ENCODE data around the gene ZAP70. TPM values are rescaled to one million over a fixed set of nuclear protein-coding genes. Genes with fewer than 3 reads are reported as not detected.

ZAP70 gene
- total and polyA plus RNA-seq, 10 of the 15 experiments (the other 5 are each of a cell fraction or from before 2014, with no cell fraction given): 0.18 to 2.9 (median 1.2) TPM; not detected in 1

- no peak for TF ChIP-seq ZBTB11 (CRISPR knock-in tag; IDR thresholded peaks at IDR 0.05)
- no peak for TF ChIP-seq YBX1 (IDR thresholded peaks at IDR 0.05)
- TF ChIP-seq ZNF24 (IDR thresholded peaks at IDR 0.05): no peak
- TF ChIP-seq CHD2 (IDR thresholded peaks at IDR 0.05; ENCODE audit: borderline replicate concordance, low read depth, low read length): no peak
Measured at GRCh38 chr2:97785818-97786217, 72.4 kb downstream of the ZAP70 start (continued).

DNA sequence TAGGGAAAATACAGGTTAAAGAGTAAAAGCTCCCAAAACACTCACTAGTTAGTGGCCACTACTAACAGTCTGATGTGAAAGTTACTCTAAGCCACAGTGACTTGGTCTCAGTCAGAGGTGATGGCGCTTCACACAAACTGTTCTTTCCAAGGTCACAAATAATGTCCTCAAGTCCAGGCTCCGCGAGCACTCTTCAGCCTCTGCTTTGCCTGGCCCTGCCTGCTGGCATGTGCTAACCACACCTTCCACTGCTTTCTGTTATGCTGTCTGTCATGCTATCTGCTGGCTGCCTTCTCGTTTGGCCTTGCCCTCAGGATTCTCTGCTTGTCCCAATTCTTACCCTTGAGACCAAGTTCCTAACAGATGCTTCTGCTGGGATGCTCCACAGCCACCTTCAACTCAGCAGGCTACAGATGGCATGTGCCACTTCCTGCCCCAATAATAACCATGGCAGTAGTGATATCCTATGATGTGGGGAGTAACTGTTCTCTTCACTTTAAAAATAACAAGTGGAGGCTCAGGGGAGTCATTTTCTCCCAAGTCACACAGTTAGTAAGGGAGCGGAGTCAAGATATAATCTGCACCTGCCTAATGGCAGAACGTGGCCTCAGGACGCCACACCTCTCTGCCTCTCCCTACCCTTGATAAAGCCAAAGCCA lies 75.7 kb downstream of the ZAP70 start:
- Histone ChIP-seq H3K4me2 (ENCODE audit: control insufficient read depth, insufficient read depth) (no peak overlapping the region), H2AFZ (ENCODE audit: control insufficient read depth, low read depth, low read length) (no peak overlapping the region), H3K9ac (ENCODE audit: control insufficient read depth, insufficient read depth, low read length) (no peak overlapping the region), H3K36me3 (ENCODE audit: control insufficient read depth in 2 of 2, insufficient read depth in 2 of 2, low read length in 1 of 2) (peaks cover 1 to 6% of the 10 kb centered on the region in 2 experiments; a peak in 2 of 4 replicates), H3K27me3 (replicated peaks in 1 of 2; ENCODE audit: control insufficient read depth in 2 of 2, insufficient read depth in 2 of 2, low read length in 1 of 2) (no peaks in the 10 kb centered on the region), H3K27ac (ENCODE audit: control insufficient read depth, insufficient read depth) (no peak overlapping the region), H3K4me1 (ENCODE audit: control insufficient read depth, insufficient read depth, low read length) (no peaks in the 10 kb centered on the region), H3K4me3 (no peak overlapping the region), H3K9me3 (replicated peaks; ENCODE audit: control insufficient read depth, insufficient read depth, low read length) (no peaks in the 10 kb centered on the region), H4K20me1 (ENCODE audit: control insufficient read depth, insufficient read depth) (no peaks in the 10 kb centered on the region), H3K79me2 (ENCODE audit: control insufficient read depth, insufficient read depth, low read length) (no peaks in the 10 kb centered on the region)
- FAIRE-seq (no peak), DNase-seq (ENCODE audit: low read depth, low spot score) (no peak), ATAC-seq (no peak)
- ChIA-PET POLR2A (no interaction called here), CTCF (no interaction called here), SMC1A (ENCODE audit: uncharacterized antibody, unreplicated experiment) (interaction anchor here (1.4 kb wide), 1 partner anchor 18 kb away, joined by 3 read pairs; no protein-coding TSS in a partner anchor), RAD21 (ENCODE audit: unreplicated experiment) (no interaction called here)
- in situ Hi-C loops (cut with MboI): no loop called here
- no TSS peak for BruUV-seq (replicated peaks)
- intact Hi-C loops (cut with micrococcal nuclease; ENCODE audit: unreplicated experiment): no loop called here
- 86% methylated on average over 7 of the region's 7 CpGs for WGBS (ENCODE audit: insufficient coverage, insufficient replicate concordance, low lambda C conversion rate, missing lambda C conversion rate)
- TF ChIP-seq, protein P1, sequence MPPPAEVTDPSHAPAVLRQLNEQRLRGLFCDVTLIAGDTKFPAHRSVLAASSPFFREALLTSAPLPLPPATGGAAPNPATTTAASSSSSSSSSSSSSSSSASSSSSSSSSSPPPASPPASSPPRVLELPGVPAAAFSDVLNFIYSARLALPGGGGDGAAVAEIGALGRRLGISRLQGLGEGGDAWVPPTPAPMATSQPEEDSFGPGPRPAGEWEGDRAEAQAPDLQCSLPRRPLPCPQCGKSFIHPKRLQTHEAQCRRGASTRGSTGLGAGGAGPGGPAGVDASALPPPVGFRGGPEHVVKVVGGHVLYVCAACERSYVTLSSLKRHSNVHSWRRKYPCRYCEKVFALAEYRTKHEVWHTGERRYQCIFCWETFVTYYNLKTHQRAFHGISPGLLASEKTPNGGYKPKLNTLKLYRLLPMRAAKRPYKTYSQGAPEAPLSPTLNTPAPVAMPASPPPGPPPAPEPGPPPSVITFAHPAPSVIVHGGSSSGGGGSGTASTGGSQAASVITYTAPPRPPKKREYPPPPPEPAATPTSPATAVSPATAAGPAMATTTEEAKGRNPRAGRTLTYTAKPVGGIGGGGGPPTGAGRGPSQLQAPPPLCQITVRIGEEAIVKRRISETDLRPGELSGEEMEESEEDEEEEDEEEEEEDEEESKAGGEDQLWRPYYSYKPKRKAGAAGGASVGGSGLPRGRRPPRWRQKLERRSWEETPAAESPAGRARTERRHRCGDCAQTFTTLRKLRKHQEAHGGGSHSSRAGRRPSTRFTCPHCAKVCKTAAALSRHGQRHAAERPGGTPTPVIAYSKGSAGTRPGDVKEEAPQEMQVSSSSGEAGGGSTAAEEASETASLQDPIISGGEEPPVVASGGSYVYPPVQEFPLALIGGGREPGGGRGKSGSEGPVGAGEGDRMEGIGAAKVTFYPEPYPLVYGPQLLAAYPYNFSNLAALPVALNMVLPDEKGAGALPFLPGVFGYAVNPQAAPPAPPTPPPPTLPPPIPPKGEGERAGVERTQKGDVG (CRISPR knock-in tag; IDR thresholded peaks at IDR 0.05): no peak
- TF ChIP-seq CBFB (IDR thresholded peaks at IDR 0.05; ENCODE audit: low read depth): no peak
- no peak for TF ChIP-seq TCF7 (IDR thresholded peaks at IDR 0.05; ENCODE audit: borderline replicate concordance)
- no peak for TF ChIP-seq SMAD1 (IDR thresholded peaks at IDR 0.05; ENCODE audit: low read depth, partially characterized antibody)
- TF ChIP-seq BCL11A (IDR thresholded peaks at IDR 0.05; ENCODE audit: low read depth, low read length): no peak
- no peak for TF ChIP-seq KDM1A (IDR thresholded peaks at IDR 0.05; ENCODE audit: borderline replicate concordance)
- no peak for TF ChIP-seq POLR2A (IDR thresholded peaks at IDR 0.05; ENCODE audit: low read depth, low read length)
- no peak for TF ChIP-seq HDAC6 (IDR thresholded peaks at IDR 0.05; ENCODE audit: unreplicated experiment)
- no peak for TF ChIP-seq RBBP5 (conservative IDR thresholded peaks at IDR 0.05)
- TF ChIP-seq, protein P2, sequence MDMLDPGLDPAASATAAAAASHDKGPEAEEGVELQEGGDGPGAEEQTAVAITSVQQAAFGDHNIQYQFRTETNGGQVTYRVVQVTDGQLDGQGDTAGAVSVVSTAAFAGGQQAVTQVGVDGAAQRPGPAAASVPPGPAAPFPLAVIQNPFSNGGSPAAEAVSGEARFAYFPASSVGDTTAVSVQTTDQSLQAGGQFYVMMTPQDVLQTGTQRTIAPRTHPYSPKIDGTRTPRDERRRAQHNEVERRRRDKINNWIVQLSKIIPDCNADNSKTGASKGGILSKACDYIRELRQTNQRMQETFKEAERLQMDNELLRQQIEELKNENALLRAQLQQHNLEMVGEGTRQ (IDR thresholded peaks at IDR 0.05; ENCODE audit: borderline replicate concordance, low read depth, low read length): no peak
- no peak for TF ChIP-seq PKNOX1 (IDR thresholded peaks at IDR 0.05)
- no peak for TF ChIP-seq MEF2A (IDR thresholded peaks at IDR 0.05; ENCODE audit: insufficient read depth, low read depth, low read length)
